Stimulated activated CD4-positive, alpha-beta T cell treated with anti-CD3 and anti-CD28 coated beads, Interleukin-4, amount 100 ng/mL, for 4 hours (primary cell): ENCODE measurements around the gene ZNF708.
"Not testable (repeated sequence)": the region's sequence is repeated elsewhere in the genome, so short reads cannot be mapped to it uniquely, and the experiment has no call there.

Experiments used
- DNase-seq, 2 experiments: peaks; one replicate each; pipeline ENCODE4 v3.0.0-alpha.2; 2020

The ZNF708 gene

DNA sequence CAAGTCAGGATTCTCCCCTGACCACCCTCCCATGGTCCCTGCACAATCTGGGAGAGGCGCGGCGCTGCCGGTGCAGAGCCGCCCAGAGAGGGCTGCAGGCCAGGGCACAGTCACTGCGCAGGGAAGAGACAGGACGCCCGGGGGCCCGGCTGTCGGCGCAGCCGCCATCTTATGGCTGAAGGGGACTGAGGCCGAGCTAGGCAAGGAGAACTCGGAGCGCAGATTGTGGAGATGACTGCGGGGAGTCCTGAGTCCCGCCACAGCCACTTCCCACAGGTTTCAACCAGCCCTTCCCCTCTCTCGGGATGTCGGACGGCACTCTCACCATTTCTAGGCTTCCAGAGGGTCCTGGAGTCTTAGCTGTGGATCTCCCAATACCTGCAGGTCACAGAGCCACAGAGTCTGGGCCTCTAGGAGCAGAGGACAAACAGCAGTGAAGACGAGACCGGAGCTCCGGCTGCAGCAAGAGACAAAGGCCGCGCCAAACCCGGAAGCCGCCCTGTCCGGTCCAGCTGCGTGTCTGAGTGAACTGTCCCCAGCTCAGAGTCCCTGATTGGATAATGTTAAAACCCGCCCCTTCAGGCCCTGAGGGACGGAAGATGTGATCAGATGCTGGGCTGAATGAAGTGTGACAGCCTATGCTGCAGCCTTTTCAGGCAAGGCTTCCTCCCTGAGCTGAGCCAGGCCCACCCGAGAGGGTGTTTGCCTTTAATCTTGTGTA, at the start of gene ZNF708:
TSS of gene ZNF708 (minus strand) at position 526 of the 721 bp plus-strand sequence. CDS start at position 328, 198 bp downstream.
- DNase-seq = peak; percentile 65 to 77

DNA sequence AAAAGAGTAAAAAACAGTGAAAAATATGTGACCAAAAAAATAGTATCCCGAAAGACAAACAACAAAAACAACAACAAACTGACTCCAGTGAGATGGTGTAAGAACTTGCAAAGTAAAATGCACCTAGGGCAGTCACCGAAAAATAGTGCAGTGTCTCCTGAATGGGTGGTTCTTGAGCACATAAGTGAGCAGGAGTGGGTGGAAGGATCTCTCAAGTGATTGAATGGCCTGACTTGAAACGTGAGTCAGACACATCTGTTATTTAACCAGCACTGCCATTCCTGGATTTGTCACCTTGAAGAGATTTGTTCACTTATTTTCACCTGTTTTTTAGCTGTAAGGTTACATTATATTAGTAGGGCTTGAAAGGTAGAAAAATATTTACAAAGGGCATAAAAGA, 33.1 kb upstream of the ZNF708 start:
- DNase-seq = no peak

- DNase-seq = peak; percentile 68 to 74
Measured at GRCh38 chr19:21358768-21359451, 29.7 kb upstream of the ZNF708 start, which contains the start of gene ZNF738. ZNF738 (plus strand) TSS chr19:21359000; CDS start chr19:21359141, 141 bp downstream.

DNA sequence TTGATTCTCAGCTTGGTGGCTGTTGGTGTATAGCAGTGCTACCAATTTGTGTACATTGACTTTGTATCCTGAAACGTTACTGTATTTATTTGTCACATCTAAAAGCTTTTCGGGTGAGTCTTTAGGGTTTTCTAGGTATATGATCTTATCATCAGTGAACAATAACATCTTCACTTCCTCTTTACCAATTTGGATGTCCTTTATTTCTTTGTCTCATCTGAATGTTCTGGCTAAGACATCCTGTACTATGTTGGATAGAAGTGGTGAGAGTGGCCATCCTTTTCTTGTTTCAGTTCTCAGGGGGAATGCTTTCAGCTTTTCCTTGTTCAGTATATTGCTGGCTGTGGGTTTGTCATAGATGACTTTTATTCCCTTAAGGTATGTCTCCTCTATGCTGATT, 23.6 kb upstream of the ZNF708 start:
- DNase-seq = no peak

GRCh38 chr19:21344841-21345240, 15.6 kb upstream of the ZNF708 start:
- DNase-seq = not testable (repeated sequence)

DNA sequence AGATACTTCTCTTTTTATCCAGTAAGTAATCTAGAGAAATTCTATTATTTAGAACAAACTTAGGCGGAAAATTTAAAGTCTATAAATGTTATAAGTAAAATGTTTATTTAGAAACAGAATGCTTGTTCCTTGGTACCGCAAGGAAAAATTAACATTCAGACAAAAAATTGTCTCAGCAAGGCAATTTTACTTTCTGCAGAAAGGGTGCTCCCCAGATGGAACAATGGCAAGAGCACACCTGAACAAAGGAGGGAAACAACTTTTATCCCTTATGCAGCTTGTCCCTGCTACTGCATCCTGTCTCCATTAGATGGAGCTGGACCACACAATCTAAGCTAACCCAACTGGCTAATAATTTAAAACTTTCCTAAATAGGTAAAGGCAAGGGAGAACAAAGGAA, 6.5 kb upstream of the ZNF708 start:
- DNase-seq = no peak

- DNase-seq = no peak
Measured at GRCh38 chr19:21328406-21328805, 804 bp downstream of the ZNF708 start.

GRCh38 chr19:21326169-21326568, 3.0 kb downstream of the ZNF708 start:
- no peak for DNase-seq

DNA sequence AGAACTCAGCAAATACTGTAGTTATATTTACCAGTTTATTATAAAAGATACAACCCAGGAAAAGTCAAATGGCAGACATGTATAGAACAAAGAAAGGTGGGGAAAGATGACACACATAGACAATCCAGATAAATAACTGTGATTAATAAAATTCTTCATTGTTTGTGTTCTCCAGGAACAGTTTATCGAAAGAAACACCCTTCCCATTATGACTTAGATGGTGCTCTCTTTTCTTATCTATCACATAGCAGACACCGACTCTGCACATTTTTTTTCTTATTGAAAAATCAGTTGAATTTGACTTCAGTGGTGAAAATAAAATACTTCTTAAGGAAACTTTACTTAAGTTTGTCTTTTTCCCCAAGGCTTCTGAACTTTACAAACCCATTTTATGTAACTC, 6.2 kb downstream of the ZNF708 start:
- no peak for DNase-seq

- DNase-seq = no peak
Measured at GRCh38 chr19:21322528-21322927, 6.7 kb downstream of the ZNF708 start.

DNA sequence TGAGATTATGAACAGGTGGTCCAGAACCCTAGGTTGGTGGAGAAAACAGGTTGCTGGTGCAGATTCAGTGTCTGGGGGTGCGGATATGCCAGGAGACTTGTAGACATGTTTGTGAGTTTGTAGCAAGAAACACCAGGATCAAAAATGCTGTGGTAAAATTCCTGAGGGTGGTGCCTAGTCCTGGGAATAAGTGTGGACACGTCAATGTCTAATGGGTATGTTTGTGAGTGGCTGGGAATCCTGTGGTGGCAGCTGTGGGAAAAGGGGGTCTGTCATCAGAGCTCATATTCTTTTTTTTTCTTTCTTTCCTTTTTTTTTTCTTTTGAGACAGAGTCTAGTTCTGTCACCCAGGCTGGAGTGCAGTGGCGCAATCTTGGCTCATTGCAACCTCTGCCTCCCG, 7.2 kb downstream of the ZNF708 start:
- DNase-seq = no peak

DNA sequence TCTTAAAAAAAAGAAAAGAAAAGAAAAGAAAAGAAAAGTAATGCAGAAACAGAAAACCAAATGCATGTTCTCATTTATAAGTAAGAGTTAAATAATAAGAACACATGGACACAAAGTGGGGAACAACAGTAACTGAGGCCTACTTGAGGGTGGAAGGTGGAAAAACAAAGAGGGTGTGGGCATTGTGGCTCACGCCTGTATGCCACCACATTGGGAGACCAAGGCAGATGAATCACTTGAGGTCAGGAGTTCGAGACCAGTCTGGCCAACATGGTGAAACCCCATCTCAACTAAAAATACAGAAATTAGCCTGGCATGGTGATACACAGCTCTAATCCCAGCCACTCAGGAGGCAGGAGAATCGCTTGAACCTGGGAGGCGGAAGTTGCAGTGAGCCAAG, 8.1 kb downstream of the ZNF708 start:
- no peak for DNase-seq

- no peak for DNase-seq
Measured at GRCh38 chr19:21317821-21318220, 11.4 kb downstream of the ZNF708 start.

GRCh38 chr19:21314676-21315075, 14.5 kb downstream of the ZNF708 start:
- DNase-seq = no peak

DNA sequence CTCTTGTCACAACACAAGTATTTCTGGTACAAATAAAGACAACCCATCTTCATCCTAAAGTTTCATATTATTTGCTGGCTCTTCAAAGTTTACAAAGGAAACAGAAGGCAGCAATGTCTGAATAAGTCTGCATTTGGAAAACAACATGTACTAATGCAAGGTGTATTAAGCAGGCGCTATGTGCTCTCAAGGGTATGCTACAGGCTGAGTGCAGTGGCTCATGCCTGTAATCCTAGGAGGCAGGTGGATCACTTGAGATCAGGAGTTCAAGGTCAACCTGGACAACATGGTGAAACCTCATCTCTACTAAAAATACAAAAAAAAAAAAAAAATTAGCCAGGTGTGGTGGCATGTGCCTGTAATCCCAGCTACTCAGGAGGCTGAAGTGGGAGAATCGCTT, 16.4 kb downstream of the ZNF708 start:
- DNase-seq = not testable (repeated sequence)

DNA sequence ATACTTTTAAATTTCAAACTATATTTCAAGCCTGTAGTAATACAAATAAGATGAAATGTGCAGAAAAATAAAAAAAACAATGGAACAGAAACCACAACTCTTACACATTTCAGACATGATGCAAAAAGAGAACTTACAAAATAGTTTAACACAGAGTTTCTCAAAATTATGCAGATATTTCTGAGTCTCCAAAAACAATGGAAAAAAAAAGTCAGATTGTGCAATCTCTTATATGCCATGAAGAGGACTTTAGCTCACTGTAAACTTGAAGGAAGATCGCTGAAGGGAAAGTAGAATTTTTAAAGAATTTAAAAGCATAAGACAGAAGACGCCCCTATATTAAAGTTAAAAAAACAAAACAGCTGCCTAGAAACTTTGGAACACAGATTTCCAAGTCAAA, 20.4 kb downstream of the ZNF708 start:
- DNase-seq = no peak

GRCh38 chr19:21306881-21307479, 22.2 kb downstream of the ZNF708 start:
- not testable (repeated sequence) for DNase-seq

DNA sequence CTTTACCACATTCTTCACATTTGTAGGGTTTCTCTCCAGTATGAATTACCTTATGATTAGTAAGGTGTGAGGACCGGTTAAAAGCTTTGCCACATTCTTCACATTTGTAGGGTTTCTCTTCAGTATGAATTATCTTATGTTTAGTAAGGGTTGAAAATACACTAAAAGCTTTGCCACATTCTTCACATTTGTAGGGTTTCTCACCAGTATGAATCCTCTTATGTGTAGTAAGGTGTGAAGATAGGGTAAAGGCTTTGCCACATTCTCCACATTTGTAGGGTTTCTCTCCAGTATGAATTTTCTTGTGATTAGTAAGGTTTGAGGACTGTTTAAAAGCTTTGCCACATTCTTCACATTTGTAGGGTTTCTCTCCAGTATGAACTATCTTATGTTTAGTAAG, 35.4 kb downstream of the ZNF708 start:
- not testable (repeated sequence) for DNase-seq

DNA sequence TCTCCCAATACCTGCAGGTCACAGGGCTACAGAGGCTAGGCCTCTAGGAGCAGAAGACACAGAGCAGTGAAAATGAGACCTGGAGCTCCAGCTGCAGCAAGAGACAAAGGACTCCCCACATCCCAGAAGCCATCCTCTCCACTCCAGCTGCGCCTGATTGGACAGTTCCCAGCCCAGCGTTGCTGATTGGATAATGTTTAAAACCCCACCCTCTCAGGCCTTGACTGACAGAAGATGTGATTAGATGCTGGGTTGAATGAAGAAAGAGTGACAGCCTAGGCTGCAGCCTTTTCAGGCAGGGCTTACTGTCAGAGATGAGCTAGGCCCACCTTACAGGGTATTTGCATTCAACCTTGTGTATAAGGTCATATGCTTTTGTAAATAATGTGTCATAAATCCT, 59.4 kb downstream of the ZNF708 start:
- DNase-seq = no peak

GRCh38 chr19:21264891-21265290, 64.3 kb downstream of the ZNF708 start:
- no peak for DNase-seq

DNA sequence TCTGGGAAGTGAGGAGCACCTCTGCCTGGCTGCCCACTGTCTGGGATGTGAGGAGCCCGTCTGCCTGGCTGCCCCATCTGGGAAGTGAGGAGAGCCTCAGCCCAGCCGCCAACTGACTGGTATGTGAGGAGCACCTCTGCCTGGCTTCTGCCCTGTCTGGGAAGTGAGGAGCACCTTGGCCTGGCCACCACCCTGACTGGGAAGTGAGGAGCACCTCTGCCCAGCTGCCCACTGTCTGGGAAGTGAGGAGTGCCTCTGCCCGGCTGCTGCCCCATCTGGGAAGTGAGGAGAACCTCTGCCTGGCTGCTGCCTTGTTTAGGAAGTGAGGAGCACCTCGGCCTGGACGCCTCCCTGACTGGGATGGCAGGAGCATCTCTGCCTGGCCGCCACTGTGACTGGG, 64.8 kb downstream of the ZNF708 start:
- DNase-seq = no peak

DNA sequence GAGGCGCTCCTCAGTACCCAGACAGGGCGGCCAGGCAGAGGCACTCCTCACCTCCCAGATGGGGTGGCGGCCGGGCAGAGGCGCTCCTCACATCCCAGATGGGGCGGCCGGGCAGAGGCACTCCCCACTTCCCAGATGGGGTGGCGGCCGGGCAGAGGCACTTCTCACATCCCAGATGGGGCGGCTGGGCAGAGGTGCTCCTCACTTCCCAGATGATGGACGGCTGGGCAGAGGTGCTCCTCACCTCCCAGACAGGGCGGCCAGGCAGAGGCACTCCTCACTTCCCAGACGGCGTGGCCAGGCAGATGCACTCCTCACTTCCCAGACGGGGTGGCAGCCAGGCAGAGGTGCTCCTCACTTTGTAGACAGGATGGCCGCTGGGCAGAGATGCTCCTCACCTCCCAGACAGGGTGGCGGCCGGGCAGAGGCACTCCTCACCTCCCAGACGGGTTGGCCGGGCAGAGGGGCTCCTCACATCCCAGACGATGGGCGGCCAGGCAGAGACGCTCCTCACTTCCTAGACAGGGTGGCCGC, 68.3 kb downstream of the ZNF708 start:
- DNase-seq = not testable (repeated sequence)

DNA sequence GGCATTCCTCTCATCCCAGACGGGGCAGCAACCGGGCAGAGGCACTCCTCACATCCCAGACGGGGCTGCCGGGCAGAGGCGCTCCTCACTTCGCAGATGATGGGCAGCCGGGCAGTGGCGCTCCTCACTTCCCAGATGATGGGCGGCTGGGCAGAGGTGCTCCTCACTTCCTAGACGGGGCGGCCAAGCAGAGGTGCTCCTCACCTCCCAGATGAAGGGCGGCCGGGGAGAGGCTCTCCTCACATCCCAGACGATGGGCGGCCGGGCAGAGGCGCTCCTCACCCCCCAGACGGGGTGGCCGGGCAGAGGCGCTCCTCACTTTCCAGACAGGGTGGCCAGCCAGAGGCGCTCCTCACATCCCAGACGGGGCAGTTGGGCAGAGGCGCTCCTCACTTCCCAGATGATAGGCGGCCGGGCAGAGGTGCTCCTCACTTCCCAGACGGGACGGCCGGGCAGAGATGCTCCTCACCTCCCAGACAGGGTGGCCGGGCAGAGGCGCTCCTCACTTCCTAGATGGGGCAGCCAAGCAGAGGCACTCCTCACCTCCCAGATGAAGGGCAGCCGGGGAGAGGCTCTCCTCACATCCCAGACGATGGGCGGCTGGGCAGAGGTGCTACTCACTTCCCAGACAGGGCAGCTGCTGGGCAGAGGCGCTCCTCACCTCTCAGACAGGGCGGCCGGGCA, 68.9 kb downstream of the ZNF708 start:
- DNase-seq = no peak
